ENCODE measurements around the gene BMP7.

BMP7 gene

GRCh38 chr20:57266291-57267157 lies at the start of gene BMP7:
Gene BMP7 (minus strand): TSS chr20:57266641. CDS start chr20:57266122, 519 bp downstream.
- in situ Hi-C loops (cut with MboI; ENCODE audit: low sequenced_read_pairs): no loop called here

DNA sequence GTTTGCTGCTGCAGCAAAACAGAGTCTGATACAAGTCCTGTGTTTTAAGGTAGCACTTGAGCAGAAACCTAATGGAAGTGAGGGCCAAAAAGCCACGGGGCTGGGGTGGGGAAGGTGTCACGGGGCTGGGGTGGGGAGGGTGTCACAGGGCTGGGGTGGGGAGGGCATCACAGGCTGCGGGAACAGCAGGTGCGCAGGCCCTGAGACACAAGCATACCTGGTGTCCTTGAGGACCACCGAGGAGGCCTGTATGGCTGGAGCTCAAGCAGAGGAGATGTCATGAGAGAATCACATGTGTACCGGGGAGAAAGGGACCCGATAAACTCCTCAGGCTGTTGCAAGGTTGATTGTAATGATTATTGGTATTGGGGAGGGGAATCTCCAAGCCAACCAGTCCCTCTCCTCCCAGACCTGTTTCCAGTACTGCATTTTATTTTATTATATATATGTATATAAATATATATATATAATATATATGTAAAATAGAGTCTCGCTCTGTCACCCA lies 49.6 kb upstream of the BMP7 start:
- in situ Hi-C loops (cut with MboI; ENCODE audit: low sequenced_read_pairs): no loop called here

GRCh38 chr20:57315083-57315975 lies 48.9 kb upstream of the BMP7 start:
- in situ Hi-C loops (cut with MboI; ENCODE audit: low sequenced_read_pairs): no loop called here

- in situ Hi-C loops (cut with MboI; ENCODE audit: low sequenced_read_pairs): no loop called here
Measured at GRCh38 chr20:57313951-57314350, 47.5 kb upstream of the BMP7 start.

- in situ Hi-C loops (cut with MboI; ENCODE audit: low sequenced_read_pairs): no loop called here
Measured at GRCh38 chr20:57313230-57313629, 46.8 kb upstream of the BMP7 start.

DNA sequence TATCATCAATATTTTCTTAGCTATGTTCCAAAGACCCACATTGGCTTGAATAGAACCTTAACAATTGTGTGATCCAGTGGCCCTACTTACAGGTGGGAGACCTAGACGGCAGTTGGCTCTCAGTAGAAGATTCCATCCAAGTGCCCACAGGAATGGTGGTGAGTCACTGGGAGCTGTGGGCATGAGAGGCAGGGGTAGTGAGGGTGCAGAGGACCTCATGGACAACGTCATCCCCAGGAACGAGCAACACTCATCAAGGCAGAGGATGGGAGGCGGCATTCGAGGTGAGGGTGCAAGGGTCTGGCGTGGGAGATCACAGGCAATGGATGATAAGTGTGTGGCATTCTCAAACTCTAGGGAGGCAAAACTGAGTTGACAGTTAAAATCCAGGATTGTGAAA lies 45.7 kb upstream of the BMP7 start:
- in situ Hi-C loops (cut with MboI; ENCODE audit: low sequenced_read_pairs): no loop called here

GRCh38 chr20:57310821-57311514 lies 44.5 kb upstream of the BMP7 start:
- in situ Hi-C loops (cut with MboI; ENCODE audit: low sequenced_read_pairs): no loop called here

- in situ Hi-C loops (cut with MboI; ENCODE audit: low sequenced_read_pairs): no loop called here
Measured at GRCh38 chr20:57309544-57310115, 43.2 kb upstream of the BMP7 start.

- in situ Hi-C loops (cut with MboI; ENCODE audit: low sequenced_read_pairs): no loop called here
Measured at GRCh38 chr20:57308451-57309271, 42.2 kb upstream of the BMP7 start.

DNA sequence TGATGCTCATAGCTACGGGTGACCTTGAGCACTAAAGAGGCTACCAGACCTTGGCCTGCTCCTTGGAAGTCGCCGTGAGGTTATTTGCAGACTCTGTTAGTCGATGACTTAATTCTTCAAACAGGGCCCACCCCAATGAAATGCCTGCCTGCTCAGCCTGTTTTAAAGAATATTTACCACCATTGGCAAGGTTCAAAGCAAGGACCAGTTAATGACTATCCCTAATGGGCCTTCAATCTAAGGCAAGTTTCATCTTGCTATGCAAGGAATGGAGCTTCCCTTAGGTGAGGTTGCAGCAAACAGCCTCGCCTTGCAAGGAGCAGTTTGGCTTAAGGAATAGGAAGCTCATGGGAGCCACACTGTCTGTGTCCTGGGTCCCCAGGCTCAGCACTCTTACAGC lies 40.3 kb upstream of the BMP7 start:
- in situ Hi-C loops (cut with MboI; ENCODE audit: low sequenced_read_pairs): no loop called here

- in situ Hi-C loops (cut with MboI; ENCODE audit: low sequenced_read_pairs): no loop called here
Measured at GRCh38 chr20:57301026-57301425, 34.6 kb upstream of the BMP7 start.

DNA sequence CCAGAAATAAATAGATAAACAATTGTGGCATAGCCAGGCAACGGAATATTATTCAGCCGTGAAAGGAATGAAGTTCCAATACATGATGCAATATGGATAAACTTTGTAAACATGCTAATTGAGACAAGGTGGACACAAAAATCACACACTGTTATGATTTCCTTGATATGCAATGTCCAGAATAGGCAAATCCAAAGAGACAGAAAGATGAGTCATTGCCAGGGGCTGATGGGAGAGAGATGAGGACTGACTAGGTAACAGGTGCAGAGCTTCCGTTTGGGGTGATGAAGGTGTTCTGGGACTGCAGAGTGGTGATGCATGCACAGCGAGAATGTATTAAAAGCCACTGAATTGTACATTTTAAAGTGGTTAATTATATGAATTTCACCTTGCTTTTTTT lies 32.0 kb upstream of the BMP7 start:
- in situ Hi-C loops (cut with MboI; ENCODE audit: low sequenced_read_pairs): no loop called here

DNA sequence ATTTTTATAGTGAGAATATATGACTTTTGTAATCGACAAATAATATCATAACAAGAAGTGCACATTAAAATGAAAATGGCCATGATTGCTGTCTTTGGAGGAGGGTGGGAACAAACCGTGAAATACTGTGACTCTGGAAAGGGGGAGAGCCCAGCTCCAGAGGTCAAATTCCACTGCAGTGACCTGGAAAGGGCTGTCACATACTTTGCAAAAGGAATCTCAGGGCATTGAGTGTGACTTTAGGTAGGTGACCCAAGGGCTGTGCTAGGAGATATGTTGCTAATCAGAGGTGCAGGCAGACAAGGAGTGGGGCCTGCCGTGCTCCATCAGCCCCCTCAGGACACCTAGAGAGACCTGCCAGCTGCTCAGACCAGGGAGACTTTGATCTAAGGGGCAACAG lies 28.1 kb upstream of the BMP7 start:
- in situ Hi-C loops (cut with MboI; ENCODE audit: low sequenced_read_pairs): no loop called here

GRCh38 chr20:57293995-57294394 lies 27.6 kb upstream of the BMP7 start:
- in situ Hi-C loops (cut with MboI; ENCODE audit: low sequenced_read_pairs): no loop called here

DNA sequence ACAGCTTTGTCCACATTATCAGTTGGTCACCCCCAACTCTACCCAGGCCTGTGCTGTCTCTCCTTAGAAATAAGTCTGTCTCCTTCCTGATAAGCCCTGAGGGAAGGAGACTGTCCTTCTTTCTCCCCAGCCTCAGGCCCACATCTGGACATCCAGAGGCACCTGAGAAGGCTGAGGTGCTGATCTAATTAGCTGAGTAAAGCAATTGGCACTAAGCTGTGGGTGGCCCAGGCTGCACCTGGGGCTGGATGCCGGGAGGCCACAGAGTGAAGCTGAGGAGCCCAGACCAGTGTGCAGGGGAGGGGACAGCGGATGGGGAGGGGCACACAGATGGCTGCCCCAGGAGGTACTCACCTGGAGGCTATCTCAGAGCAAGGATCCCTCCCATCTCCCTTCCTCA lies 26.2 kb upstream of the BMP7 start:
- in situ Hi-C loops (cut with MboI; ENCODE audit: low sequenced_read_pairs): no loop called here

- in situ Hi-C loops (cut with MboI; ENCODE audit: low sequenced_read_pairs): no loop called here
Measured at GRCh38 chr20:57291694-57292093, 25.3 kb upstream of the BMP7 start.

- in situ Hi-C loops (cut with MboI; ENCODE audit: low sequenced_read_pairs): no loop called here
Measured at GRCh38 chr20:57291003-57291402, 24.6 kb upstream of the BMP7 start.

DNA sequence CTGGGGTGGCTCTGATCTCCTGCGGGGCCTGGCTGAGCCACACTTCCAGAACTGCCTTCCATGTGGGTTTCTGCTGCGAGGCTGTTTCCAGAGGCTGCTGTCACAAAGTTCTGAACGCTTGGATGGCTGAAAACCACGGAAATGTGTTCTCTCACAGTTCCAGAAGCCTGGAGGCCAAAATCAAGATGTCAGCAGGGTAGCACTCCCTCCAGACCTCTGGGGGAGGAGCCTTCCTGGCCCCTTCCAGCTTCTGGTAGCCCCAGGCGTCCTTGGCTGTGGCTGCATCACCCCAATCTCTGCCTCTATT lies 23.7 kb upstream of the BMP7 start:
- in situ Hi-C loops (cut with MboI; ENCODE audit: low sequenced_read_pairs): no loop called here

DNA sequence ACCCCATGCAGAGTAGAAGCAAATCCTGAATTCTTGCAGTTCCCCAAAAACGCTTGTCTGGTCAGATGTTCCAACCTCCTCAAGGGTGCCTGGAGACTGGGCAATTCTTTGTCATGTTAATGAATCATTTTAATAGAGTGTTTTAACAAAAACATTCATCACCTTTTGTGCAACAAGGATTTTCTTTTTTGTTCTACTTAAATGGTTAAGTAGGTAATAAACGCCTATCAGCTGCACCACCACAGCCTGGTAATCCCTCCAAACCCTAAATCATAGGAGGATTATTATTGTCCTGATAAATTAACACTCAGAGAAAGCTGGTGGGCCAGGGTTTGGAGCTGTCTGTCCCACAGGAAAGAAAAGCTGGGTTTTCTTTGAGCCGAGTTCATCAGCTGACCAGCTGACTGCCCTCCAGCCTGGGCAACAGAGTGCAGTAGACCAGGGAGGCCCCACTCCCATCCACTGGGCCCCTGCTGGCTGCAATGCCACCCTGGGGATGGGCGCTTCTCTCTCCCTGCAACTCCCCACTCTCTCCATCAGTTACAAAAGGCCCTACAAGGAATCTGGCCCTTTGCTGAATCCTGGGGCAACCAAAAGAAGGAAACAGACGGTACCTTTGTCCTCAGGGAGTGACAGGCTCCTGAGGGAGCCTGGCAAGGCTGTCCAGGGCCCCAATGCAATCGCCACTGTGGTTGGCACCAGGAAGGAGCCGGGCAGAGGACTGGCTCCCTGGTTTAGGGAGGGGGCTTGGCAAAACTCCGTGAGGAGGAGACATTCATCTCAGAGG lies 23.1 kb upstream of the BMP7 start:
- in situ Hi-C loops (cut with MboI; ENCODE audit: low sequenced_read_pairs): no loop called here
